DMS153 (cell line): ENCODE results near the gene PRR14L.
"Not testable (repeated sequence)": the region's sequence is repeated elsewhere in the genome, so short reads cannot be mapped to it uniquely, and the experiment has no call there.

Source experiments
- DNase-seq: peaks from one replicate; lab custom pipeline; 2025; lab: John Stamatoyannopoulos, UW

PRR14L gene

GRCh38 chr22:31740314-31740713 is 9.6 kb downstream of the PRR14L start:
- not testable (repeated sequence) for DNase-seq

- no peak for DNase-seq
Observed at GRCh38 chr22:31739795-31740201, 10.1 kb downstream of the PRR14L start.

DNA sequence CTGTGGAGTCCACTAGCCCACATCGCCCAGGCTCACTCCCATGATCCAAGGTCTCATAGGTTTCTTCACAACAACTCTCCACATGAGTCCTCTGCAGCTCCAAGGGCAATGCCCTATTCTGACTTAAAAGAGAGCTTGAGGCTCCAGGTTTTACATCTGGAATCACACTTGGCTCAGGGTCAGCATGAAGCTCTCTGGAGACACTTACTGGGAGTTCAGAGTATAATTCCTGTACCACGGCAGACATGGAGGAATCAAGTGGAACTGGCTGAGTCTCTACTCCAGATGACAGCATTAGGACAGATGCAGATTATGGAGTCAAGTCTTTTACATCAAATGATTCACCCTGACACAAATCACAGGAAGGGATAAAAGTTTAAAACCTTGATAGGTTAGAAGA is 11.4 kb downstream of the PRR14L start:
- DNase-seq, result no peak

GRCh38 chr22:31737932-31738331 is 12.0 kb downstream of the PRR14L start:
- no peak for DNase-seq

GRCh38 chr22:31736458-31736857 is 13.5 kb downstream of the PRR14L start:
- DNase-seq, result no peak

GRCh38 chr22:31734512-31734911 is 15.4 kb downstream of the PRR14L start:
- DNase-seq, result no peak

DNA sequence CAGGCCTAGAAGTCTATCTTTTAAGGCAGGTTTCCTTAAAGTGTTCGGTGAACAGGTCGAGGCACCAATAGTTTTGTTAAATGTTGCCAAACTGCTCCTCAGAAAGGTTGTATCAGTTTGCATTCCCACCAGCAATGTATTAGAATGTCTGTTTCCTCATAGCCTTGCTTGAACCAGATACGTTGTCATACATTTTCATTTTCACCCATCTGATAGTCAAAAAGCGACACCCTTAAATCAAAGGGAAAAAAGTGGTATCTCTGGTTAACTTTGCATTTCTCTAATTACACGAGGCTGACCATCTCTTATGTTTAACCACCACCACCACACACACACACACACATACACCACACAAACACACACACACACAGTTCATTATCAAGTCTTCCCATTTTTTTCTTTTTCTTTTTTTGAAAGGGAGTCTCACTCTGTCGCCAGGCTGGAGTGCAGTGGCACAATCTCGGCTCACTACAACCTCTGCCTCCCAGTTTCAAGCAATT is 16.3 kb downstream of the PRR14L start:
- DNase-seq, result no peak

DNA sequence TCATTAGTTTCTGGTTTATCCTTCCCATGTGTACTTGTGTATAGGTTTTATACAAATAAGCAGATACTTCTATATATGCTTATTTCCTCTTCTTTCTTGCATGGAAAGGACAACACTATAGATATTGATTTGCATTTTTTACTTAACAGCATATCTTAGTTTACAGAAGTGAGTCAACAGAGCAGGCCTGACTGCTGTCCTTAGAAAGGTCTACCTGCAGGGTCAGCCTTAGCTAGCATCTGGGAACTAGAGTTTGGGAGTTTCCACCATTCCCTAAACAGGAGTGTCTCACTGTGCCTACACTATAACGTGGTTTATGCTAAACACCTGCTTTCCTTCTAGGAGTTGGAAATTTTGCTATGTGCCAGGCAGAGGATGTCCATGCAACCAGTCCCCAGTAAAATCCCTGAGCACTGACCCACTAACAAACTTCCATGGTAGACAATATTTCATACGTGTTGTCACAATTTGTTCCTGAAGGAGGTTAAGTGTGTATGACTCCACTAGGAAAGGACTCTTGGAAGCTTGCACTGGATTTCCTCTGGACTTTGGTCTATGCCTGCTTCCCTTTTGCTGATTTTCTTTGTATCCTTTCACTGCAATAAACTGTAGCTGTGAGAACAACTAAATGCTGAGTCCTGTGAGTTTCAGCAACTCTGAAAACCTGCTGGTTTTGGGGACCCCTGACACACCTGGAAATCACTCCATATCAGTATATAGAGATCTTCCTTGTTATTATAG is 17.7 kb downstream of the PRR14L start:
- DNase-seq, result no peak

GRCh38 chr22:31730344-31730711 is 19.6 kb downstream of the PRR14L start:
- DNase-seq, result no peak

DNA sequence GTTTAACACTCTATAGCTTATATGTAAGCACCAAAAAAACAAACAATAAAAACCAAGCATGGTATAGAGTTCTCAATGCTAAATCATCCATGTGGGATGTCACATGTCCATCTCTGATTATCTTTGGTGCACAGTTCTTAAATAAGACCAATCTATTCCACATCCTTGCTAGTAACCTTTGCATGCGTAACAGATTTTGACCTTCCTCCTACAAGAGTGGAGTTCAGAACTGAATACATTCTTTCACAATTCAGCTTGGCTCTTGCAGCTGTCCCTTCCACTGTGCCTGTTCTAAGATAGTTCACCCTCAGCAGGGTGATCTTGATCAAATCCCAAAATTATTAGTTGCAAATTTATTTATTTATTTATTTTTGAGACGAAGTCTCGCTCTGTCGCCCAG is 21.1 kb downstream of the PRR14L start:
- no peak for DNase-seq

GRCh38 chr22:31726692-31727091 is 23.2 kb downstream of the PRR14L start:
- DNase-seq, result no peak

GRCh38 chr22:31723723-31724122 is 26.2 kb downstream of the PRR14L start:
- DNase-seq, result no peak

DNA sequence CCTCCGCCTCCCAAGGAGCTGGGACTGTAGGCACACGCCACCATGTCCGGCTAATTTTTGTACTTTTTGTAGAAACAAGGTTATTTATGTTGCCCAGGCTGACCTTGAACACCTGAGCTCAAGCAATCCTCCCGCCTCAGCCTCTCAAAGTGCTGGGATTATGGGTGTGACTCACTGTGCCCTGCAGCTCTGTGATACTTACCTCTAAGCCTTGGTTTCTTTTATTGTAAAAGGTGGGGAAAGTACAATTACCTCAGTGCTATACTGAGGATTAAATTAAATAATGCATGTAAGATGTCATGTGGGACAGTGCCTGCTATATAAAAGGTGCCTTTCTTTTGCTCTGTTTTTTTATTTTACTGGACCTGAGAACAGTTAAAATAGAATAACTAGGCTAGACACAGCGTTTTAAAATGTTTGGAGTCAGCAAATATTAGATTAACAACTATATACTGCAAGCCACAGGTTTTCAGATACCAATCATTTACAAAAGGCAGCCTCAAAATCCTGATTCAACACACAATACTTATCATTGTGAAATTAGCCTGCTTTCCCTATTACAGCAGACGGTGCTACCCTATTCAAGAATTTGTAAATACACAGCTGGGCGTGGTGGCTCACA is 30.0 kb downstream of the PRR14L start:
- DNase-seq, result no peak

DNA sequence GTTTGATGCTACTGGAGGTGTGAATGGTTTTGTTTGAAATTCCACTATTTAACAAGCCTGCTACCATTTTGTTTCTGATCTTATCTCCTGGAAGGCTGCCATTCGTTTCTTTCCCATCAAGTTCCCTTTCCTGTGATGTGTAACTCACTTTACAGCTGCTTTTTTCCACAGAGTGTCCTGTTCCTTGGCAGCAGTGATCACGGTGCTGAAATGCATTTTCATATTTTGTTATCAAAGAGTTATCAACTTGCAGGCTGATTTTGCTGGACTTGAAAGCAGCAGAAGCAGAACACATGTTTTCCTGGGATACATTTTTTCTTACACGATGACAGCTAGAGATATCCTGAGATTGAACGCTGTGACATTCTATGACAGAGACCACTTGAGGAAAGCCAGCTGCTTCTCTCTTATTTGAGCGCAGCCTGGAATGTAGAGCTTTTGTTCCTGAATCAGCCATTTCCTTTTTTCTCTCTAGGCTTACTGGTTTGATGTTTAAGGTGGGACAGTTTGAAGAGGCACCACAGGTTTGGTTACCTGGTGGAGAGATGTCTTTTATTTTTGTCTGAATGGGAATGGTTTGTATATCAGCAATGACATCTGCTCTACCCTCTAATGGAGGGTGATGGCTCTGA is 34.7 kb downstream of the PRR14L start:
- no peak for DNase-seq

DNA sequence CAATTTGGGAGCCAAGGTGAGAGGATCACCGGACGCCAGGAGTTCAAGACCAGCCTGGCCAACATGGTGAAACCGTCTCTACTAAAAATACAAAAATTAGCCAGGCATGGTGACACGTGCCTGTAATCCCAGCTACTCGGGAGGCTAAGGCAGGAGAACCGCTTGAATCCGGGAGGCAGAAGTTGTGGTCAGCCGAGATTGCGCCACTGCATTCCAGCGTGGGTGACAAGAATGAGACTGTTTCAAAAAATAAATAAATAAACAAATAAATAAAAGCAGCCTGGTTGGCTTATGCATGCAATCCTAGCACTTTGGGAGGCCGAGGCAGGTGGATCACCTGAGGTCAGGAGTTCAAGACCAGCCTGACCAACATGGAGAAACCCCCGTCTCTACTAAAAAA is 38.7 kb downstream of the PRR14L start:
- DNase-seq, result not testable (repeated sequence)

GRCh38 chr22:31707519-31707918 is 42.4 kb downstream of the PRR14L start:
- no peak for DNase-seq

- no peak for DNase-seq
Observed at GRCh38 chr22:31695423-31695822, 54.5 kb downstream of the PRR14L start.

DNA sequence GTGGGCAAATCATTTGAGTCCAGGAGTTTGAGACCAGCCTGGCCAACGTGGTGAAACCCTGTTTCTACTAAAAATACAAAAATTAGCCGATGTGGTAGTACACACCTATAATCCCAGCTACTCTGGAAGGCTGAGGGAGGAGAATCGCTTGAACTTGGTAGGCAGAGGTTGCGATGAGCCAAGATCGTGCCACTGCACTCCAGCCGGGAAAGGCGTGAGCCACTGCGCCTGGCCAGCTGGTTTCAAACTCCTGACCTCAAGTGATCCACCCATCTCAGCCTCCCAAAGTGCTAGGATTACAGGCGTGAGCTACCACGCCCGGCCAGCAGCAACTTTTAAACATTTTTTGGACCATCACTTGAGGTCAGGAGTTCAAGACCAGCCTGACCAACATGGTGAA is 55.9 kb downstream of the PRR14L start:
- not testable (repeated sequence) for DNase-seq

DNA sequence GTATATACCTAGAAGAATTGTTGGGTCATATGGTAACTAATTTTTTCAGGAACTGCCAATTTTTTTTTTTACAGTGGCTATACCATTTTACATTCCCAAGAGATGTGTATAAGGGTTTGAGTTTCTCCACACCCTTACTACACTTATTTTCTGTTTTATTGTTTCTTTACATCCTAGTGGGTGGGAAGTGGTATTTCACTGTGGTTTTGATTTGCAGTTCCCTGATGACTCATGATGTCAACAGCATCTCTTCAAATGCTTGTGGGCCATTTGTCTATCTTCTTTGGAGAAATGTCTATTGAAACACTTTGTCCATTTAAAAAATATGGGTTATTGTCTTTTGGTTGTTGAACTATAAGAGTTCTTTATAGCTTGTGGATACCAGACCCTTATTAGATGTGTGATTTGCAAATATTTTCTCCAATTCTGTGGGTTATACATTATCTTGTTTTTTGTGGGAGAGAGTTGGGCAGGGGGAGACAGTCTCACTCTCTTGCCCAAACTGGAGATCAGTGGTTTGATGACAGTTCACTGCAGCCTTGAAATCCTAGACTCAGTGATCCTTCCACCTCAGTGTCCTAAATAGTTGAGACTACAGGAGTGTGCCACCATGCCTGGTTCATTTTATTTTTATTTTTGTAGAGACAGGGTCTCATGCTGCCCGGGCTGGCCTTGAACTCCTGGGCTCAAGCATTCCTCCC is 57.6 kb downstream of the PRR14L start:
- no peak for DNase-seq

GRCh38 chr22:31691408-31691807 is 58.5 kb downstream of the PRR14L start:
- DNase-seq, result no peak

DNA sequence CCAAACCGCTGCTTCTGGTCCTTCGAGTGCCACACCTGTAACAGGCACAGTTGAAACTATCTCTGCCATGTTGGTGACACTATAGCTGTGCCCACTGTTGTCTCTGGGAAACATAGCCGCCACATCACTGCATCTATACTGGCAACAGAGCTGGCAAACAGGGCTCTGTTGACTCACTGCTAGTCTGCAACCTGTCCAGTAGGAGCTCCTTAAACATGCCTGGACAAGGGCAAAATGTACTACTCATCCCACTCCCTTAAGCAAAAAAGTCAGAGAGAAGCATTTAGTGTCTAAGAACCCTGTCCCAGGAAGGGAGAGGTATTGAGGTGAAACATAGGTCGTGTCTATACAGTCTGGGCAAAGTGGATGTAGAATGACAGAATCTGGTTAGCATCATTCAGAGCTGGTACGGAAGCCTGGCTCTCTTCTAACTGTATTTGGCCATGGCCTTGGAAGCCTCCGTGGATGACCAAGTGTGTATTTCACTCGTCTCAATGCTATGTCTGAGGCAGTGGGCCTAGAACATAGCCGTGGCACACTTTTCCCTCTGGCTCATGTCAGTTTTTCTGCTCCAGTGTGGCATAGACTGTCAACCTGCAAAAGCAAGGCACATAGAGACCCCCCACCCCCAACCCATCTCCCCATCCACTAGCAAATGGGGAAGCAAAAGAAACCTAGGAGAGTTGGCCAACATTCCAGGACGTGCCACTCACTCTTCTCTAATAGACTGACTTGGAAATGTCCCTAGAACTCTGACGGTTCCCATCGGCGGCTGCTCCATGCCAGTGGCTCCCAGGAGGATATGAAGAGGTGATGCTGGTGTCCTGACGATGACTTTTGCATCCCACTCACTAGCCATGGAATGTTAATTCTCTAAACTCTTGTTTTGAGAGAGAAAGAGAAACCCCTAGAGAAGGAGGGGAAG is 66.5 kb downstream of the PRR14L start:
- no peak for DNase-seq

GRCh38 chr22:31682751-31683150 is 67.2 kb downstream of the PRR14L start:
- DNase-seq, result no peak
